Naive thymus-derived CD4-positive, alpha-beta T cell (primary cell): ENCODE measurements around the gene ZNF711. TPM values are rescaled to one million over a fixed set of nuclear protein-coding genes. Genes with fewer than 3 reads are reported as not detected.
"Not testable (repeated sequence)": the region's sequence is repeated elsewhere in the genome, so short reads cannot be mapped to it uniquely, and the experiment has no call there.

Experiments used
- ATAC-seq: fragments of 150-1000 bp; cut with Tn5 transposase; 2 replicates; pipeline ENCODE4 v1.10.0; 2021; ENCODE audit warnings: mild to moderate bottlenecking, moderate library complexity
- CTCF ChIA-PET: fragments of 350-600 bp; sonication (Branson Sonifier 250); formaldehyde crosslinking; loops from one replicate; lab custom pipeline; 2021; ENCODE audit warnings: antibody characterized with exemption; lab: Charles Lee
- POLR2A ChIA-PET: fragments of 350-600 bp; sonication (Branson Sonifier 250); formaldehyde crosslinking; loops from one replicate; lab custom pipeline; 2021; ENCODE audit warnings: antibody characterized with exemption, inconsistent platforms; lab: Charles Lee
- DNase-seq, 9 donors: peaks; one replicate each; pipeline versions ENCODE4 v3.0.0 to v3.0.0-alpha.2; 2020 to 2022; ENCODE audit warnings: mixed read lengths in 1 of 9
- H3K27ac ChIP-seq: one replicate; pipeline ENCODE4 v1.7.0; 2013; ENCODE audit warnings: mild to moderate bottlenecking, low read depth, low read length, moderate library complexity
- H3K27me3 ChIP-seq, 2 donors: one replicate each; pipeline ENCODE4 v1.7.0; 2013; ENCODE audit warnings: low read length in 2 of 2, mild to moderate bottlenecking in 2 of 2, moderate library complexity in 2 of 2; ENCODE audit not compliant: control insufficient read depth in 2 of 2, insufficient read depth in 2 of 2
- H3K36me3 ChIP-seq, 3 experiments: 1 replicate in 2 of 3; 2 replicates in 1 of 3; pipeline ENCODE4 v1.7.0; 2013; ENCODE audit warnings: low read length in 3 of 3, mild to moderate bottlenecking in 3 of 3, moderate library complexity in 1 of 3; ENCODE audit not compliant: insufficient read depth in 3 of 3, control insufficient read depth in 2 of 3
- H3K4me1 ChIP-seq, 2 donors: one replicate each; pipeline ENCODE4 v1.7.0; 2013; ENCODE audit warnings: low read length in 2 of 2, mild to moderate bottlenecking in 2 of 2, moderate library complexity in 1 of 2; ENCODE audit not compliant: control insufficient read depth in 2 of 2, insufficient read depth in 2 of 2
- H3K4me3 ChIP-seq: 2 replicates; pipeline ENCODE4 v1.7.0; 2013; ENCODE audit warnings: mild to moderate bottlenecking, low read length
- H3K9me3 ChIP-seq, 3 experiments: 1 replicate in 2 of 3; 2 replicates in 1 of 3; pipeline ENCODE4 v1.7.0; 2013; ENCODE audit warnings: low read length in 3 of 3; ENCODE audit not compliant: control insufficient read depth in 2 of 3
- H3K27ac Mint-ChIP-seq, 9 donors: one replicate each; pipeline ENCODE4 v1.8.0; 2020 to 2022; ENCODE audit warnings: mixed read lengths in 9 of 9, mild to moderate bottlenecking in 8 of 9, moderate library complexity in 5 of 9, inconsistent platforms in 2 of 9
- H3K27me3 Mint-ChIP-seq, 5 donors: one replicate each; pipeline ENCODE4 v1.8.0; 2021 to 2022; ENCODE audit warnings: mixed read lengths in 5 of 5, mild to moderate bottlenecking in 1 of 5
- H3K36me3 Mint-ChIP-seq, 5 donors: one replicate each; pipeline ENCODE4 v1.8.0; 2020 to 2022; ENCODE audit warnings: mixed read lengths in 5 of 5, mild to moderate bottlenecking in 3 of 5, inconsistent platforms in 1 of 5
- H3K4me1 Mint-ChIP-seq, 7 donors: one replicate each; pipeline ENCODE4 v1.8.0; 2020 to 2022; ENCODE audit warnings: mixed read lengths in 7 of 7, mild to moderate bottlenecking in 3 of 7, inconsistent platforms in 1 of 7
- H3K4me3 Mint-ChIP-seq, 10 donors: one replicate each; pipeline ENCODE4 v1.8.0; 2020 to 2022; ENCODE audit warnings: mild to moderate bottlenecking in 10 of 10, mixed read lengths in 10 of 10, moderate library complexity in 6 of 10, inconsistent platforms in 2 of 10
- H3K9me3 Mint-ChIP-seq, 11 donors: one replicate each; pipeline ENCODE4 v1.8.0; 2020 to 2022; ENCODE audit warnings: mixed read lengths in 11 of 11, mild to moderate bottlenecking in 4 of 11, inconsistent platforms in 1 of 11, moderate library complexity in 1 of 11
- intact Hi-C, 2 donors: fragments of 100-400 bp; cut with micrococcal nuclease; formaldehyde crosslinking; loops; one replicate each; pipeline ENCODE4 v1.15.1; 2023
- polyA plus RNA-seq, 2 donors: library from polyadenylated mRNA; unstranded; fragments of 300-500 nt; fragmentation: Illumina TruSeq; gene quantifications; one replicate each; pipeline ENCODE4 v1.2.3, GENCODE V29; 2021
- total RNA-seq, 6 experiments: library from RNA in 5 of 6; stranded (reverse) in 5 of 6; gene quantifications; 1 replicate in 5 of 6; 2 replicates in 1 of 6; pipeline ENCODE4 v1.2.3 and lab custom pipeline; 2021 to 2026

The ZNF711 gene
- total and polyA plus RNA-seq, 7 experiments from 2014 or later, result 0.27 to 2.9 (median 1.7) TPM

DNA sequence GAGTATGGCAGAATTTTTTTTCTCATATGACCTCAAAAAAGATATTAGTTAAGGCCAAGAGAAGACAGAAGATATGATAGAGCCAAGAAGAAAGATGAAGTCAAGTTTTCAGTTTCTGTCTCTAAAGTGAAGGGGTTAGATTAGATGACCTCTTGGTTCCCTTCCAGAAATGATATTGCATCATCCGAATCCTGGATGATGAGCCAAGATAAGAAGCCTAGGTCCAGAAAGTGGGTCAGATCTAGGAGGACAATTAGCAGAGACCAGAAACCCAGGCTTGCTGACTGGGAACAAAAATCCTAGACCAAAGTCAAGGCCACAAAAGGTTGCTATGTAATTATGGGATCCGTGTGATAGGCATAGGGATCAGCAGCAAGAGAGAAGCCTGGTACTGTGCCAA is 20.4 kb upstream of the ZNF711 start:
- Histone ChIP-seq H3K27ac (no peak overlapping the region), H3K9me3 (no peaks in the 10 kb centered on the region), H3K27me3 (no peaks in the 10 kb centered on the region), H3K36me3 (no peaks in the 10 kb centered on the region), H3K4me3 (no peak overlapping the region), H3K4me1 (no peaks in the 10 kb centered on the region)
- intact Hi-C loops, result no loop called here
- peaks cover 0 to 9% (median 3%) of the 10 kb centered on the region in 7 donors for H3K4me1 Mint-ChIP-seq
- ATAC-seq, result no peak
- no peak for DNase-seq
- POLR2A ChIA-PET, result no interaction called here
- H3K27me3 Mint-ChIP-seq, result peaks cover 0 to 5% (median 0%) of the 10 kb centered on the region in 5 donors
- CTCF ChIA-PET, result no interaction called here
- H3K36me3 Mint-ChIP-seq, result no peaks in the 10 kb centered on the region
- no peak overlapping the region for H3K27ac Mint-ChIP-seq
- H3K4me3 Mint-ChIP-seq, result no peak overlapping the region
- peaks cover 0 to 6% (median 0%) of the 10 kb centered on the region in 11 donors for H3K9me3 Mint-ChIP-seq

DNA sequence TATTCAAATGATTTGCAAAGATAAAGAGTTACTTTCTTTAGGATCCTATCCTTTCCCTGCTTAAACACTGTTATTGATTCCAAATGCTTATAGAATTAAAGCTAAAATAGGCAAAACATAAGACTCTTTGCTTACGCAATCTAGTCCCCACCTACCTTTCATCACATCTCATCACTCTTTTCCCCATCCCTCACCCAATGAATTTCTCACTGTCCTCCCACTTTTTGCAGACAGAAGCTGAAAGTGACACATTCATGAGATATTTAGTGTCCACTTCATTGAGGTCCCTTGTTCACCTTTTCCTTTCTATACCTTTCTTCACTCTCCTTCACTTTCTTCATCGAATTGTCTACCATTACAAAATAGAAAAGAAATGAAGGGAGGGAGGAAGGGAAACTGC is 636 bp upstream of the ZNF711 start:
- no peaks in the 10 kb centered on the region for H3K27me3 ChIP-seq
- Mint-ChIP-seq H3K9me3 (no peaks in the 10 kb centered on the region), H3K36me3 (peaks cover 0 to 4% (median 0%) of the 10 kb centered on the region in 5 donors), H3K27ac (peak overlapping the region in 1 of 9 donors; percentile 28), H3K27me3 (peaks cover 0 to 32% (median 11%) of the 10 kb centered on the region in 5 donors), H3K4me3 (peak overlapping the region; percentile 43 to 94 (median 82)), H3K4me1 (peaks cover 4 to 13% (median 9%) of the 10 kb centered on the region in 7 donors)
- POLR2A ChIA-PET, result no interaction called here
- peak in 1 of 9 donors; percentile 2 for DNase-seq
- no peak overlapping the region for H3K4me3 ChIP-seq
- CTCF ChIA-PET, result no interaction called here
- no peak overlapping the region for H3K27ac ChIP-seq
- H3K9me3 ChIP-seq, result no peaks in the 10 kb centered on the region
- peaks cover 0 to 4% (median 0%) of the 10 kb centered on the region in 3 experiments for H3K36me3 ChIP-seq
- no peak for ATAC-seq
- H3K4me1 ChIP-seq, result no peaks in the 10 kb centered on the region
- intact Hi-C loops, result no loop called here

DNA sequence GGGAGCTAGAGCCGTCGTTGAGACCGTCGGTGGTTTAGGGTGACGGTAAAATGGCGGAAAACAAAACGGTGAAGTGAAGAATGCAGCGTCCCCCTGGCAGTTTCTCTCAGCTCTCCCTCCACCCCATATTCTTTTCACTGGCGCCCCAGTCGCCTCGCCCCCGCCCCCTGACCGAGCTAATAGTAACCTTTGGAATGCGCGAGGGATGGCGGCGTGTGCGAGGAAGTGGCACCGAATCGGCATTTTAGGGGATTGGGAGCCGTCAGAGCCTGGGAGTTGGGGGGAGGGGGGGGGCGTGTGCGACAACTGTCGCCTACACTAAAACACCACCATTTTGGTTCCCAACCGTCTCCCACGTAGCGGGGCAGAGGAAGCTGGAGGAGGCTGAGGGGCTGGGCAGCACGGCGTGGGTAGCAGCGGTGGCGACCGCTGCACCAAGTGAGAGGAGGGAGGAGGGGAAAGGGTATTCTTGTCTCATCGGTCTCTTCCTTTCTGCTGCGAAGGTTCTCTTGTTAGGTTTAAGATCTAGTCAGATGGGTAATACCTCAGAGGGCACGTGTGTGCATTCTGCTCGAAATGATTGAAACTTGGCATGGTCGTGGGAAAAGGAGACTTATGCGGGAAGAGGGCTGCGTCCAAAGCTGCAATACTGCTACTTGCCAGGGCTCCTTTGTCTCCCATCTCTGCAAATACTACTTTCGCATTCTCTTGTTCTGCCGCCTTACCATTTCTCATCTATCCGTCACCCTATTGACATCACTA is 840 bp downstream of the ZNF711 start:
- H3K27me3 ChIP-seq, result no peaks in the 10 kb centered on the region
- ChIA-PET POLR2A (no interaction called here), CTCF (no interaction called here)
- peak overlapping the region; percentile 45 for H3K27ac ChIP-seq
- Mint-ChIP-seq H3K9me3 (no peaks in the 10 kb centered on the region), H3K27me3 (peaks cover 3 to 32% (median 17%) of the 10 kb centered on the region in 5 donors), H3K4me3 (peak overlapping the region; percentile 88 to 96 (median 92)), H3K36me3 (peaks cover 0 to 4% (median 0%) of the 10 kb centered on the region in 5 donors), H3K27ac (peak overlapping the region in 8 of 9 donors; percentile 54 to 89 (median 79)), H3K4me1 (peaks cover 4 to 13% (median 9%) of the 10 kb centered on the region in 7 donors)
- ATAC-seq (peak; percentile 37), DNase-seq (peak in 6 of 9 donors; percentile 4 to 34 (median 12))
- peaks cover 0 to 4% (median 0%) of the 10 kb centered on the region in 3 experiments for H3K36me3 ChIP-seq
- intact Hi-C loops, result no loop called here
- H3K4me3 ChIP-seq, result peak overlapping the region; percentile 50
- H3K4me1 ChIP-seq, result no peaks in the 10 kb centered on the region
- no peaks in the 10 kb centered on the region for H3K9me3 ChIP-seq

DNA sequence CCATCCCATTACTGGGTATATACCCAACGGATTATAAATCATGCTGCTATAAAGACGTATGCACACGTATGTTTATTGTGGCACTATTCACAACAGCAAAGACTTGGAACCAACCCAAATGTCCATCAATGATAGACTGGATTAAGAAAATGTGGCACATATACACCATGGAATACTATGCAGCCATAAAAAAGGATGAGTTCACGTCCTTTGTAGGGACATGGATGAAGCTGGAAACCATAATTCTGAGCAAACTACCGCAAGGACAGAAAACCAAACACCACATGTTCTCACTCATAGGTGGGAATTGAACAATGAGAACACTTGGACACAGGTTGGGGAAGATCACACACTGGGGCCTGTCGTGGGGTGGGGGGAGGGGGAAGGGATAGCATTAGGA is 41.5 kb downstream of the ZNF711 start:
- H3K27ac ChIP-seq, result not testable (repeated sequence)

DNA sequence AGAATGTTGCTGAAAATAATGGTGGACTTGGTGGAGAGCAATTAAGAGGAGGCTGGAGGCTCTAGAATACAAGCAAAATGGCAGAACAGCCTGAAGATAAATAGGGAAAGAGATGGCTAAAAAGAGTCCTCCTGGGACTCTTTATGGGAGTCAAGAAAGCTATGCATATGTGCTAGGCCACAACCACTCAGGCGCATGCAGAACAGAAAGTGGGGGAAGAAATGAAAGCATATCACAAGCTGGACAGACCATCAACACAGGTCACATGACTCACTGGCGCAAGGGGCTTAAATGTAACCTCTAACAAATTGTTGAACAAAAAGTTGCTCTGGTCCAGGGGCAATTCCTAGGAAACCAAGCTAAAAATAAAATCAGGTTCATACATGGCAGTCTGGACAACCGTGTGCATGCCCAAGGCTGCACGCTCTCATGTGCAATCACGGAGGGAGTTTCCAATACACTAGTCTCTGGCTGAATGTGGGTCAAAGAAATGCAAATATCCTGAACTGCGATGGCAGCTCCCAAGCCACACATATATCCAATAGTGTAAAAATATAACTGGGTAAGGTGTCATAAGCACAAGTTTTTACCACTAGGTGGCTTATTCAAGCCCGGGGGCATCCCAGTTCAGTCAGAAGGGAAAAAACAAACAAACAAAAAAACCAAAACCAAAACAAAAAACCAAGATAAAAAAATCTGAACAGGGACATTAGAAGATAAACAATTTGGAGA is 45.4 kb downstream of the ZNF711 start:
- intact Hi-C loops, result no loop called here
- H3K9me3 Mint-ChIP-seq, result peaks cover 0 to 9% (median 4%) of the 10 kb centered on the region in 11 donors
- no peaks in the 10 kb centered on the region for H3K4me1 ChIP-seq
- no peak overlapping the region for H3K4me3 Mint-ChIP-seq
- H3K27ac ChIP-seq, result no peak overlapping the region
- H3K36me3 Mint-ChIP-seq, result no peaks in the 10 kb centered on the region
- no peak for DNase-seq
- H3K27me3 Mint-ChIP-seq, result no peaks in the 10 kb centered on the region
- H3K9me3 ChIP-seq, result no peaks in the 10 kb centered on the region
- H3K36me3 ChIP-seq, result no peaks in the 10 kb centered on the region
- ATAC-seq, result no peak
- no peak overlapping the region for H3K4me3 ChIP-seq
- CTCF ChIA-PET, result no interaction called here
- POLR2A ChIA-PET, result no interaction called here
- no peak overlapping the region for H3K27ac Mint-ChIP-seq
- H3K4me1 Mint-ChIP-seq, result no peaks in the 10 kb centered on the region
- no peaks in the 10 kb centered on the region for H3K27me3 ChIP-seq

More for the DNA sequence above, 41.5 kb downstream of the ZNF711 start:
- H3K27me3 ChIP-seq, intact Hi-C loops, H3K9me3 Mint-ChIP-seq, H3K27me3 Mint-ChIP-seq, H3K36me3 ChIP-seq, ATAC-seq, POLR2A ChIA-PET, H3K4me3 ChIP-seq, H3K27ac Mint-ChIP-seq, H3K36me3 Mint-ChIP-seq, H3K4me1 Mint-ChIP-seq, H3K4me3 Mint-ChIP-seq, DNase-seq, H3K9me3 ChIP-seq, CTCF ChIA-PET, H3K4me1 ChIP-seq: not testable (repeated sequence)

DNA sequence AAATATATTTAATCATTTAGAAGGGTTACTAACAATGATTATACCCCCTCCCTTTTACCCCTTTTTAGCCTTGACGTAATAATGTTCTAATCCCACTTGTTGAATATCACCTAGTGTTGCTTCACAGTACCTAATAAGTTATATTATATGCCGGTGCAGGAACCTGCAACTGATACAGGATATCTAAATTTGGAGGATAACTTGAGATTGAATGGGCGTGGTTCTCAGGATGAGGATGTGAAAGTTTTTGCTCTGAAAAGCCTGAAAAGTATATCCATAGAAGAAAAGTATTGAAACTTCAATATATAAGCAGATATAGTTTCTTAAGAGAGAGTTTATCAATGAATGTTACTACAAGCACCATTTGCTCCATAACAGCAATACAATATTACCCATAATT is 59.8 kb downstream of the ZNF711 start:
- H3K27me3 ChIP-seq, result no peaks in the 10 kb centered on the region
- Mint-ChIP-seq H3K4me1 (no peaks in the 10 kb centered on the region), H3K27ac (no peak overlapping the region), H3K27me3 (no peaks in the 10 kb centered on the region), H3K4me3 (no peak overlapping the region), H3K36me3 (no peaks in the 10 kb centered on the region), H3K9me3 (peaks cover 0 to 7% (median 0%) of the 10 kb centered on the region in 11 donors)
- CTCF ChIA-PET, result no interaction called here
- POLR2A ChIA-PET, result no interaction called here
- ATAC-seq (no peak), DNase-seq (no peak)
- no peaks in the 10 kb centered on the region for H3K9me3 ChIP-seq
- no peaks in the 10 kb centered on the region for H3K4me1 ChIP-seq
- no peak overlapping the region for H3K4me3 ChIP-seq
- intact Hi-C loops, result no loop called here
- no peak overlapping the region for H3K27ac ChIP-seq
- H3K36me3 ChIP-seq, result no peaks in the 10 kb centered on the region
